ENCODE measurements around the gene SEC14L5. TPM values are rescaled to one million over a fixed set of nuclear protein-coding genes. Genes with fewer than 3 reads are reported as not detected.

SEC14L5 gene
- total and polyA plus RNA-seq, 2 of the 4 experiments (the other 2 are of a cell fraction) = 0.07 TPM; not detected in 1

- no peak overlapping the region for H3K4me2 ChIP-seq (ENCODE audit: low read depth, low read length)
These were observed 22.8 kb upstream of the SEC14L5 start for GRCh38 chr16:4935241-4935855.

More at GRCh38 chr16:4935241-4935855, 22.8 kb upstream of the SEC14L5 start:
- Histone ChIP-seq H3K18ac (ENCODE audit: low read depth, low read length) (no peak overlapping the region), H2AK9ac (replicated peaks; ENCODE audit: low read depth, low read length, poor library complexity) (peak overlapping the region; percentile 23), H3K27me3 (ENCODE audit: control insufficient read depth, insufficient read depth, low read length) (peaks cover 53% of the 10 kb centered on the region), H4K8ac (ENCODE audit: low read depth in 2 of 2, low read length in 2 of 2) (no peak overlapping the region), H3K4me1 (ENCODE audit: control insufficient read depth, insufficient read depth, low read length) (peaks cover 3% of the 10 kb centered on the region; the same call in 1 of the 2 replicates), H4K5ac (ENCODE audit: low read depth, low read length) (no peak overlapping the region), H3K27ac (ENCODE audit: insufficient read depth, low read length) (no peak overlapping the region), H3K9ac (ENCODE audit: low read depth, low read length) (no peak overlapping the region), H3K14ac (replicated peaks; ENCODE audit: low read depth, low read length) (no peak overlapping the region), H4K91ac (ENCODE audit: insufficient read depth, low read depth, low read length) (no peak overlapping the region), H3K79me1 (ENCODE audit: low read depth in 1 of 2, low read length in 2 of 2) (no peaks in the 10 kb centered on the region), H3K9me1 (ENCODE audit: insufficient read depth, low read length) (no peaks in the 10 kb centered on the region), H2BK120ac (ENCODE audit: low read depth, low read length) (no peak overlapping the region), H3K4me3 (ENCODE audit: insufficient read depth, low read depth, low read length) (no peak overlapping the region), H3K4ac (ENCODE audit: low read depth, low read length) (no peak overlapping the region), H3K9me3 (ENCODE audit: control insufficient read depth, insufficient read depth, low read length) (no peaks in the 10 kb centered on the region; the same call in 1 of the 2 replicates), H3K36me3 (ENCODE audit: control insufficient read depth, insufficient read depth, low read length) (no peaks in the 10 kb centered on the region), H2BK20ac (ENCODE audit: low read depth, low read length) (no peak overlapping the region), H2BK5ac (ENCODE audit: low read depth, low read length, poor library complexity, severe bottlenecking) (no peak overlapping the region), H3K23ac (ENCODE audit: low read depth, low read length) (no peak overlapping the region), H2AK5ac (ENCODE audit: low read depth, low read length) (no peak overlapping the region), H4K20me1 (ENCODE audit: insufficient read depth, low read length) (no peaks in the 10 kb centered on the region), H2BK15ac (ENCODE audit: low read depth, low read length) (no peak overlapping the region), H3K56ac (ENCODE audit: extremely low read depth, insufficient read depth, low read length) (no peak overlapping the region), H2AFZ (replicated peaks; ENCODE audit: low read length, poor library complexity) (no peak overlapping the region)
- TF ChIP-seq FOS (IDR thresholded peaks at IDR 0.05; ENCODE audit: low read depth, low read length) (no peak), CEBPB (IDR thresholded peaks at IDR 0.05; ENCODE audit: low read depth, low read length) (0 out of 2 replicates have a peak, but pooled peaks have one; percentile 36), RAD21 (IDR thresholded peaks at IDR 0.05; ENCODE audit: low read length) (no peak)
- in situ Hi-C loops (cut with MboI; ENCODE audit: low sequenced_read_pairs) = no loop called here
- dilution Hi-C loops (cut with HindIII; ENCODE audit: low sequenced_read_pairs, unreplicated experiment) = no loop called here
- ChIA-PET POLR2A (ENCODE audit: unreplicated experiment) (no interaction called here), CTCF (interaction anchor here (1.2 kb wide), 1 partner anchor 20 kb away, joined by 3 read pairs; no protein-coding TSS in a partner anchor)
- ATAC-seq (ENCODE audit: low read depth) (peak; percentile 50), DNase-seq (no peak)
- 31% methylated on average over 2 of the region's 19 CpGs; no CpG with 5 or more reads in 1 of the 2 experiments for WGBS, 2 experiments (ENCODE audit: extremely low coverage in 2 of 2, insufficient read length in 1 of 2)
- intact Hi-C loops (cut with micrococcal nuclease) = no loop called here
- no TSS peak for BruUV-seq (replicated peaks)
